ENCODE results near the gene AGER.
"Not testable (repeated sequence)": the region's sequence is repeated elsewhere in the genome, so short reads cannot be mapped to it uniquely, and the experiment has no call there.

Gene AGER

GRCh38 chr6:32198345-32198696 lies 14.3 kb upstream of the AGER start:
- no peak for DNase-seq

GRCh38 chr6:32196682-32197616 lies 12.9 kb upstream of the AGER start:
- no peak for DNase-seq

GRCh38 chr6:32195902-32196681 lies 12.0 kb upstream of the AGER start:
- peak; percentile 44 to 57 for DNase-seq

- DNase-seq: peak; percentile 98 to 100
These were observed 11.5 kb upstream of the AGER start for GRCh38 chr6:32195652-32195901.

GRCh38 chr6:32194825-32195651 lies 11.0 kb upstream of the AGER start:
- no peak for DNase-seq

DNA sequence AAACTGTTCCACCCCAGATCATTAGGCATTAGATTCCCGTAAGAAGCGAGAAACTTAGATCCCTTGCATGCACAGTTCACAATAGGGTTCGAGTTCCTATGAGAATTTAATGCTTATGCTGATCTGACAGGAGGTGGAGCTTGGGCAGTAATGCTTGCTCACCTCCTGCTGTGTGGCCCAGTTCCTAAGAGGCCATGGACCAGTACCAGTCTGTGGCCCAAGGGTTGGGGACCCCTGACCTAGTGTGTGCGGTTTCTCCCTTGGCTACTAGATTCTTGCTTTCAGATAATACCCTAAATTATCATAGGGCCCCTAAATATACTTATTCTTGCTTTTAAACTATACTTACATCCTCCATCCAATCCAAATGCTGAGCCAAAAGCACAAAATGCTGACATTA lies 10.3 kb upstream of the AGER start:
- no peak for DNase-seq

- DNase-seq: not testable (repeated sequence)
These were observed 9.0 kb upstream of the AGER start for GRCh38 chr6:32193096-32193495.

DNA sequence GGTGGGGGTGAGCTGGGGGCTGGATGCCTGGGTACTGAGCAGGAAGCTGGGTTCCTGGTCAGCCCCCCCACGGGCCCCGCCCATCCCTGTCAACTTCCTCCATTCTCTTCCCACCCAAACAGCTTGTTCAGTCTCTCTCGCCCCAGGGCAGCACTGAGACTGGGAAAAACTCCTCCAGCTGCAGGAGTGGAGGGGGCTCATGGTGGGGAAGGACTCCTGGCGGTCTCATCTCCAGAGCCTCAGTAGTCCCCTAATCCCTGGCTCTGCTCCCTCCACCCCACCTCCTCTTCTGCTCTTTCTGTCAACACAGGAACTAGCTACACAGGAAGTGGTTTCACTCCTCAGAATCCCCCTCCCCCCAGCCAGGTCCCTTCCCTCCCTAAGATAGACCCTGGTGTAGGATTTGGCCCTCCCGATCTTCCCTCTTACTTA lies 8.6 kb upstream of the AGER start, which contains the start of gene GPSM3:
GPSM3 (minus strand) TSS at position 36 of the 432 bp plus-strand sequence. CDS start 130 bp downstream, outside the sequence.
- peak; percentile 43 to 50 for DNase-seq

- DNase-seq: no peak
These were observed 7.9 kb upstream of the AGER start for GRCh38 chr6:32191696-32192607.

GRCh38 chr6:32190911-32191677 lies 7.0 kb upstream of the AGER start:
- no peak for DNase-seq

- peak; percentile 87 to 91 for DNase-seq
These were observed 6.2 kb upstream of the AGER start, which contains the start of gene PBX2 for GRCh38 chr6:32190054-32190851. Gene PBX2, minus strand, starts transcription at chr6:32190202. Its CDS starts 287 bp downstream, at chr6:32189915.

GRCh38 chr6:32189742-32190053 lies 5.6 kb upstream of the AGER start:
- DNase-seq: no peak

- no peak for DNase-seq
These were observed 5.2 kb upstream of the AGER start for GRCh38 chr6:32189069-32189741.

GRCh38 chr6:32188381-32189068 lies 4.5 kb upstream of the AGER start:
- no peak for DNase-seq

DNA sequence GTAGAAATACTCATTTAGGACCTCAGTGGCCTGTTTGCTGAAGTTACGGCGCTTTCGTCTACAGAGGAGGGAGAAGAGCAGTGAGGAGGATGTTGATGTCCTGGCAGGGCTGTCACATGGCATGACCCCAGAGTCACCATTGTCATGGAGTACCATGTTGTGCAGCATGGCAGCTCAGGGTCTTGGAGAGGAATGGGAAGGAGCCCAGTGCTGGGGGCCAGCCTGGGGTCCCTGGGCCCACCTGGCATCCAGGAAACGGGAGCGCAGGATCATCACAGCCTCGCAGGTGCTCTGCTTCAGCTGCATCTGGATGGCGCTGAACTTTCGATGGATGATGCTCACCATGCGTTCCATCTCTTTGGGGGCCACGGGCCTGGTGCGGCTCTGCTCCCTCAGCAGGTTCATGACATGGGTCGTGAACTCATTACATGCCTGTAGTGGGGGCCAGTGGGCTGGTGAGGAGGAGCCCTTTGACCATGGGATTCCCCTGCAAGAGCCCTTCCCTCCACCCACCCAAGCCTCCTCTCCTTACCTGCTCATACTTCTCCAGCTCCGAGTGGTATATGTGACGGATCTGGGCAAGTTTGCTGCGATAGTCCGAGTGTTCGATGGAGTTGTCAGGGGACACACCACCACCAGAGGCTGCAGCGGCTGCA lies 3.8 kb upstream of the AGER start:
- DNase-seq: not testable (repeated sequence)

GRCh38 chr6:32187009-32187709 lies 3.1 kb upstream of the AGER start:
- DNase-seq: no peak

DNA sequence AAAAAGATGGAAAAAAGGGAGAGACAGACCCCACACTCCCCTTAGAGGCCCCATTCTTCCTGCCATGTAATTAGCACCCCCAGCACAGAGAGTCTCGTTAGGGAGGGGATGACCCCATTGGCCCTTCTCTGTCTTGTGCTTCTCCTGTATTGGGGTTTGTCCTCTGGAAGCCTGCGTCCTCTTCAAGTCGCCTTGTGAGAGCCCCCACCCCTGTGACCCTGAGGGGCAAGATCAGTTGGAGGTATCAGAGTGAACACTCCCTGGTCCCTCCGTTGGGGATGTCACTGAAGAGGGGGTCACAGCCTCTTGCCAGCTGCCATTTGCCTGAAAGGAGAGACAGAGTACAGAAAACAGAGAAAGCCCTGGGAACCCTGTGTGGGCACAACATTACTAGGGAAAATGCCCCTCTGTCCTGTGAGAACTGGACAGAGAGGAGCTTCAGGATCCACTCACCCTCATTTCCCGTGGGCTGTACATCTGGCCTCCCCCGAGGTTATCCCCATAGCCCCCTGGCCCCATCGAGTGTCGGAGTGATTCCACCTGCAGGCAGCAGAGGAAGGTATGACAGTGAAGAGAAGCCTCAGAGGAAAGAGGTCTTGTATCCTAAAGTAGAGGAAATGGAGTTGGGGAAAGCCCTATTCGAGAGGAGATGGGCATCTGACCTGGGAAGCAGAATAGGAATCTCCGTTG lies 2.2 kb upstream of the AGER start:
- not testable (repeated sequence) for DNase-seq
